Adrenal gland (tissue), 12 donors: ENCODE measurements around the gene TSPAN5. TPM values are rescaled to one million over a fixed set of nuclear protein-coding genes. Genes with fewer than 3 reads are reported as not detected.

Experiments
- DNase-seq, 7 donors: peaks; one replicate each; pipeline ENCODE4 v3.0.0-alpha.2; 2019 to 2020
- H3K27ac ChIP-seq, 5 donors: fragments of 200-600 bp; sonication (generic) in 4 of 5; 1 replicate in 3 of 5; 2 replicates in 2 of 5; pipeline versions ENCODE4 v1.5.1 to v1.8.0; 2016 to 2020; ENCODE audit warnings: mild to moderate bottlenecking in 1 of 5
- H3K27me3 ChIP-seq: fragments of 200-600 bp; 2 replicates; pipeline ENCODE4 v1.8.0; 2021
- H3K36me3 ChIP-seq, 2 donors: fragments of 200-600 bp; replicated peaks in 1 of 2; 1 replicate in 1 of 2; 2 replicates in 1 of 2; pipeline versions ENCODE4 v1.5.1 to v1.8.0; 2018 to 2022
- H3K4me1 ChIP-seq, 2 donors: fragments of 200-600 bp; replicated peaks in 1 of 2; 1 replicate in 1 of 2; 2 replicates in 1 of 2; pipeline versions ENCODE4 v1.5.1 to v1.8.0; 2018 to 2021
- H3K4me3 ChIP-seq, 4 donors: fragments of 200-600 bp; sonication (generic) in 3 of 4; one replicate each; pipeline ENCODE4 v1.5.1; 2016 to 2018
- H3K9me3 ChIP-seq, 3 donors: fragments of 200-600 bp; sonication (generic) in 1 of 3; replicated peaks in 1 of 3; 1 replicate in 2 of 3; 2 replicates in 1 of 3; pipeline versions ENCODE4 v1.5.1 to v1.8.0; 2016 to 2021
- CTCF ChIP-seq, 6 experiments: fragments of 450-650 bp in 4 of 6; fragments of 200-600 bp in 2 of 6; sonication (generic) in 1 of 6; IDR thresholded peaks; 1 replicate in 5 of 6; 2 replicates in 1 of 6; pipeline versions ENCODE4 v1.5.1 to v1.8.0; 2016 to 2021; ENCODE audit warnings: antibody characterized with exemption in 6 of 6, mild to moderate bottlenecking in 2 of 6, moderate library complexity in 1 of 6
- POLR2A ChIP-seq, 2 donors: fragments of 450-650 bp; IDR thresholded peaks; one replicate each; pipeline ENCODE4 v1.6.1; 2017; ENCODE audit warnings: antibody characterized with exemption in 2 of 2, mild to moderate bottlenecking in 2 of 2, moderate library complexity in 1 of 2
- WGBS, 4 donors: extraction: QIAGEN DNeasy Blood & Tissue Kit in 2 of 4; methylation state at CpG; one replicate each; pipeline versions ENCODE4 v1.1.5 to v1.1.7; 2013 to 2017; 5-methylcytosine and 5-hydroxymethylcytosine counted together
- intact Hi-C, 2 donors: fragments of 100-400 bp; cut with DNase I; formaldehyde crosslinking; loops; one replicate each; pipeline versions ENCODE4 v1.14.1 to v1.15.0; 2022 to 2023
- polyA plus RNA-seq, 3 donors: library from polyadenylated mRNA; stranded (reverse); fragments of 200-250 nt in 2 of 3; fragments of 350-450 nt in 1 of 3; fragmentation: Illumina TruSeq in 1 of 3; extraction: RNeasy Lipid Tissue Mini Kit (QIAGEN cat#74804) in 1 of 3; gene quantifications; one replicate each; pipeline ENCODE4 v1.2.3, GENCODE V29; 2013 to 2014
- total RNA-seq, 9 donors: library from RNA; depleted of rRNA in 4 of 9; stranded (reverse); fragments of >200 nt in 4 of 9; fragments of 120-200 nt in 1 of 9; fragmentation: NEBNext Ultra II Directional in 1 of 9; extraction: Animal tissue kit (Norgen Biotek cat#: 25700) in 1 of 9; gene quantifications; one replicate each; pipeline versions ENCODE4 v1.1.0 to v1.2.4, GENCODE V29; 2013 to 2023
- donor health status: healthy with polysubstance abuse.
- donor health status: Bipolar disorder and iron deficiency.
- donor health status: DM: yes; HTN: yes; CAD: no.
- donor health status: DM: no; HTN: no; CAD: no.
- donor health status: DM: no; HTN: no; CAD: no.
- donor health status: DM: yes; HTN: yes; CAD: no.

TSPAN5 gene
- total and polyA plus RNA-seq, 12 donors, result 1.4 to 23.8 (median 2.7) TPM

- Histone ChIP-seq H3K27me3 (no peaks in the 10 kb centered on the region), H3K4me3 (no peak overlapping the region), H3K9me3 (no peaks in the 10 kb centered on the region), H3K4me1 (no peaks in the 10 kb centered on the region), H3K27ac (no peak overlapping the region), H3K36me3 (no peaks in the 10 kb centered on the region)
- no peak for TF ChIP-seq POLR2A (IDR thresholded peaks at IDR 0.05)
- TF ChIP-seq CTCF (IDR thresholded peaks at IDR 0.05), result no peak
- DNase-seq, result no peak
- WGBS, 4 donors, result 82 to 91% (median 90%) methylated on average over 2 of the region's 2 CpGs
- intact Hi-C loops, result no loop called here
Observed at GRCh38 chr4:98624144-98624543, 34.3 kb downstream of the TSPAN5 start.

DNA sequence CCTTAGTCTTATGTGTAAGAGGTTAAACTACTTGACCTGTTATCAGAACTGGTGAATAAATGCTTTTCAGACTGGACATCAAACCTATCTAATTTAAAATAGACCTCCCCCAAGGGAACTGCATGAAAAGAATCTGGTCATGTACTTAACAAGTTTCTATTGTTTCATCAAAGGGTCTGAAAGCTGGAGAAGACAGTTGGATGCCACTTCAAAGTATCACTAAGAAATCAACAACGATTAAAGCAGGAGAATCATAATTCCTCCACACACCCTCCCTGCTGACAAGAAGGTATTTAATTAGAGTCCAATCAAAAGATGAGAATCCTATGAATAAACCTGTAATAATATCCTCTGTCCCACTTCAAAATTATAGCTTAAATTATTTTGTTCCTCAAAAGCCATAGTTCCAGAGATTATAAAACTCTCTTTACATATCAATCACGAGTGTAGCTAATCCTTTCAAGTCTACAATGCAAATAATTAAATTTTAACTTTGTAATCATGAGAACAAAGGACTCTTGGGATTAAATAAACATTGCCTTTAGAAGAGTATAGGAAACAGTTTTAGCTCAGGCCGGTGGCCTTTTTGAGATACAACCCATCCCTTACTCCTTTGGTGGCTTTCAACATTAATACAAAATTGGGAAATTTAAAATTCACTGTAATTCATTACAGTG lies 35.1 kb downstream of the TSPAN5 start:
- TF ChIP-seq POLR2A (IDR thresholded peaks at IDR 0.05), result no peak
- TF ChIP-seq CTCF (IDR thresholded peaks at IDR 0.05), result no peak
- H3K27ac ChIP-seq, result no peak overlapping the region
- intact Hi-C loops, result no loop called here

GRCh38 chr4:98620087-98620784 lies 38.2 kb downstream of the TSPAN5 start:
- no peak for DNase-seq
- Histone ChIP-seq H3K27me3 (no peaks in the 10 kb centered on the region), H3K4me1 (no peaks in the 10 kb centered on the region), H3K36me3 (no peaks in the 10 kb centered on the region), H3K4me3 (no peak overlapping the region), H3K9me3 (no peaks in the 10 kb centered on the region), H3K27ac (no peak overlapping the region)
- TF ChIP-seq POLR2A (IDR thresholded peaks at IDR 0.05), result no peak
- no peak for TF ChIP-seq CTCF (IDR thresholded peaks at IDR 0.05)
- intact Hi-C loops, result no loop called here
- WGBS, 4 donors, result 87 to 93% (median 87%) methylated on average over 9 of the region's 9 CpGs

More for the DNA sequence above, 35.1 kb downstream of the TSPAN5 start:
- no peaks in the 10 kb centered on the region for H3K9me3 ChIP-seq
- H3K36me3 ChIP-seq, result no peaks in the 10 kb centered on the region
- H3K4me1 ChIP-seq, result no peaks in the 10 kb centered on the region
- no peaks in the 10 kb centered on the region for H3K27me3 ChIP-seq
- 75 to 81% (median 77%) methylated on average over 3 of the region's 3 CpGs for WGBS, 4 donors
- no peak overlapping the region for H3K4me3 ChIP-seq
- DNase-seq, result no peak

DNA sequence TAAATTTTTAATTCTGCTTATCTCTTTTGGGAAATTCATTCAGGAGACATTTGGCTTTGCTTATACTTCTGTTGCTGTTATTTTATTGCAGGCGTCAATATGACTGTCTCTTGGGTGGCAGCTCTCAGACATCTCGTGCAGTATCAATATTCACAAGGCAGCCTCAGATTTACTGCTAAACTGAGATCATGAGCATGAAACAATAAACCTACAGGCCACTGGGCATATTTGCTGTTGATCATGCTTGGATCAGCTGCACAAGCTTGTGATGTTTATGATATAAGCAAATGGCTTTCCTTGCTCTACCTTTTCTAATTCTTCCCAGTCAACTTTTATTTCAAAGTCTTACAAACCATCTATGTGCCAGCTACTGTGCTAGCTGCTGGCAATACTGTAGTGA lies 39.2 kb downstream of the TSPAN5 start:
- WGBS, 4 donors, result 71 to 90% (median 84%) methylated on average over 2 of the region's 2 CpGs
- intact Hi-C loops, result no loop called here
- H3K27ac ChIP-seq, result no peak overlapping the region
- H3K4me3 ChIP-seq, result no peak overlapping the region
- no peaks in the 10 kb centered on the region for H3K4me1 ChIP-seq
- no peak for DNase-seq
- TF ChIP-seq POLR2A (IDR thresholded peaks at IDR 0.05), result no peak
- H3K27me3 ChIP-seq, result no peaks in the 10 kb centered on the region
- no peaks in the 10 kb centered on the region for H3K36me3 ChIP-seq
- no peaks in the 10 kb centered on the region for H3K9me3 ChIP-seq
